ENCODE results near the gene TMC5.

DNA sequence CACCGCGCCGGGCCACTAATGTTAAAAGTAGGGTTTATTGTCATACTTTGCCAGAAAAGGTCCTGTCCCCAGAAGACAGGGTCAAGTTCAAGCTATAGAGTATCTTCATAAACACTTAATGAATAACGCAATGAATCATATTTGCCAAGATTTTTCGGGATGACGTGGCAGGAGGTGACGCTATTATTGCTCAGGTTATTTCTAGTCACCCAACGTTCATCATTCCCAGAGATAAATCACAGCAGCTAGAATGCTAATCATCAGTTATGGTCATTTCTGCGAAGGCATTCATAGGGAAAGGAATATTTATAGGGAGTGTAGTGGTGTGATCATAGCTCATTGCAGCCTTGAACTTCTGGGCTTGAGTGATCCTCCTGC, 2.0 kb downstream of the TMC5 start:
- TF ChIP-seq, protein P1, sequence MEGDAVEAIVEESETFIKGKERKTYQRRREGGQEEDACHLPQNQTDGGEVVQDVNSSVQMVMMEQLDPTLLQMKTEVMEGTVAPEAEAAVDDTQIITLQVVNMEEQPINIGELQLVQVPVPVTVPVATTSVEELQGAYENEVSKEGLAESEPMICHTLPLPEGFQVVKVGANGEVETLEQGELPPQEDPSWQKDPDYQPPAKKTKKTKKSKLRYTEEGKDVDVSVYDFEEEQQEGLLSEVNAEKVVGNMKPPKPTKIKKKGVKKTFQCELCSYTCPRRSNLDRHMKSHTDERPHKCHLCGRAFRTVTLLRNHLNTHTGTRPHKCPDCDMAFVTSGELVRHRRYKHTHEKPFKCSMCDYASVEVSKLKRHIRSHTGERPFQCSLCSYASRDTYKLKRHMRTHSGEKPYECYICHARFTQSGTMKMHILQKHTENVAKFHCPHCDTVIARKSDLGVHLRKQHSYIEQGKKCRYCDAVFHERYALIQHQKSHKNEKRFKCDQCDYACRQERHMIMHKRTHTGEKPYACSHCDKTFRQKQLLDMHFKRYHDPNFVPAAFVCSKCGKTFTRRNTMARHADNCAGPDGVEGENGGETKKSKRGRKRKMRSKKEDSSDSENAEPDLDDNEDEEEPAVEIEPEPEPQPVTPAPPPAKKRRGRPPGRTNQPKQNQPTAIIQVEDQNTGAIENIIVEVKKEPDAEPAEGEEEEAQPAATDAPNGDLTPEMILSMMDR (IDR thresholded peaks at IDR 0.05 in 2 of 3, conservative IDR thresholded peaks at IDR 0.05 in 1 of 3; ENCODE audit: borderline replicate concordance in 1 of 3, insufficient read depth in 1 of 3, low read depth in 2 of 3, low read length in 2 of 3): no peak
- TF ChIP-seq YY1 (IDR thresholded peaks at IDR 0.05; ENCODE audit: extremely low read depth, insufficient replicate concordance, low read depth, low read length) (no peak), POLR2AphosphoS5 (IDR thresholded peaks at IDR 0.05; ENCODE audit: low read depth, low read length) (peak; percentile 70), EZH2phosphoT487 (IDR thresholded peaks at IDR 0.05; ENCODE audit: borderline replicate concordance) (no peak), EZH2 (IDR thresholded peaks at IDR 0.05) (no peak), ELF1 (IDR thresholded peaks at IDR 0.05; ENCODE audit: borderline replicate concordance, low read depth) (no peak), POLR2A (IDR thresholded peaks at IDR 0.05; ENCODE audit: borderline replicate concordance, extremely low read depth, insufficient read depth, insufficient read length) (no peak), FOSL1 (IDR thresholded peaks at IDR 0.05; ENCODE audit: low read depth) (peak; percentile 100), SIN3A (IDR thresholded peaks at IDR 0.05; ENCODE audit: low read depth) (peak; percentile 89), ZNF274 (IDR thresholded peaks at IDR 0.05; ENCODE audit: low read depth, low read length) (no peak)
- TF ChIP-seq, protein P2, sequence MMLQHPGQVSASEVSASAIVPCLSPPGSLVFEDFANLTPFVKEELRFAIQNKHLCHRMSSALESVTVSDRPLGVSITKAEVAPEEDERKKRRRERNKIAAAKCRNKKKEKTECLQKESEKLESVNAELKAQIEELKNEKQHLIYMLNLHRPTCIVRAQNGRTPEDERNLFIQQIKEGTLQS (IDR thresholded peaks at IDR 0.05): no peak
